Astrocyte of the hippocampus (primary cell): ENCODE measurements around the gene PTPRS.

Source experiments
- DNase-seq: peaks from one replicate; pipeline ENCODE4 v3.0.0; 2011; ENCODE audit warnings: low read depth, low spot score

PTPRS gene

GRCh38 chr19:5309438-5310204, 31.0 kb downstream of the PTPRS start:
- DNase-seq: peak; percentile 36

- DNase-seq: peak; percentile 94
Measured at GRCh38 chr19:5308451-5309437, 31.9 kb downstream of the PTPRS start.

- no peak for DNase-seq
Measured at GRCh38 chr19:5307655-5308054, 33.0 kb downstream of the PTPRS start.

- no peak for DNase-seq
Measured at GRCh38 chr19:5305163-5305562, 35.4 kb downstream of the PTPRS start.

GRCh38 chr19:5304486-5304885, 36.1 kb downstream of the PTPRS start:
- no peak for DNase-seq

GRCh38 chr19:5303208-5303607, 37.4 kb downstream of the PTPRS start:
- DNase-seq: no peak

GRCh38 chr19:5302396-5302795, 38.2 kb downstream of the PTPRS start:
- DNase-seq: no peak

GRCh38 chr19:5299137-5299536, 41.5 kb downstream of the PTPRS start:
- no peak for DNase-seq

- no peak for DNase-seq
Measured at GRCh38 chr19:5298471-5298901, 42.1 kb downstream of the PTPRS start.

GRCh38 chr19:5297272-5297669, 43.3 kb downstream of the PTPRS start:
- no peak for DNase-seq

GRCh38 chr19:5296457-5297271, 43.9 kb downstream of the PTPRS start:
- no peak for DNase-seq

- no peak for DNase-seq
Measured at GRCh38 chr19:5296021-5296420, 44.6 kb downstream of the PTPRS start.

GRCh38 chr19:5294403-5295160, 46.0 kb downstream of the PTPRS start:
- DNase-seq: no peak

GRCh38 chr19:5293612-5294378, 46.8 kb downstream of the PTPRS start:
- peak; percentile 69 for DNase-seq

GRCh38 chr19:5292822-5293611, 47.6 kb downstream of the PTPRS start:
- DNase-seq: peak; percentile 84

- DNase-seq: no peak
Measured at GRCh38 chr19:5292453-5292821, 48.2 kb downstream of the PTPRS start.

- no peak for DNase-seq
Measured at GRCh38 chr19:5291588-5292193, 48.9 kb downstream of the PTPRS start.
